ENCODE results near the gene CASP10.
A peak's percentile ranks its signal among the peaks of the same experiment; 100 is the strongest.

CASP10 gene

GRCh38 chr2:201196003-201196402, 13.1 kb downstream of the CASP10 start:
- in situ Hi-C loops (cut with HindIII; ENCODE audit: low pct_unique_long_range_greater_than_20kb, low sequenced_read_pairs) = no loop called here
- no peak for DNase-seq (ENCODE audit: low read depth in 1 of 2, low spot score in 1 of 2)
- no peak for TF ChIP-seq JUND (IDR thresholded peaks at IDR 0.05; ENCODE audit: low read depth)

GRCh38 chr2:201196803-201197202, 13.9 kb downstream of the CASP10 start:
- in situ Hi-C loops (cut with HindIII; ENCODE audit: low pct_unique_long_range_greater_than_20kb, low sequenced_read_pairs) = no loop called here
- no peak for TF ChIP-seq JUND (IDR thresholded peaks at IDR 0.05; ENCODE audit: low read depth)
- no peak for DNase-seq (ENCODE audit: low read depth in 1 of 2, low spot score in 1 of 2)

- in situ Hi-C loops (cut with HindIII; ENCODE audit: low pct_unique_long_range_greater_than_20kb, low sequenced_read_pairs) = no loop called here
- DNase-seq (ENCODE audit: low read depth in 1 of 2, low spot score in 1 of 2) = no peak
- no peak for TF ChIP-seq JUND (IDR thresholded peaks at IDR 0.05; ENCODE audit: low read depth)
Observed at GRCh38 chr2:201197781-201198180, 14.8 kb downstream of the CASP10 start.

GRCh38 chr2:201199847-201200246, 16.9 kb downstream of the CASP10 start:
- no peak for TF ChIP-seq JUND (IDR thresholded peaks at IDR 0.05; ENCODE audit: low read depth)
- no peak for DNase-seq (ENCODE audit: low read depth in 1 of 2, low spot score in 1 of 2)
- in situ Hi-C loops (cut with HindIII; ENCODE audit: low pct_unique_long_range_greater_than_20kb, low sequenced_read_pairs) = no loop called here

GRCh38 chr2:201200345-201200744, 17.4 kb downstream of the CASP10 start:
- in situ Hi-C loops (cut with HindIII; ENCODE audit: low pct_unique_long_range_greater_than_20kb, low sequenced_read_pairs) = no loop called here
- no peak for DNase-seq (ENCODE audit: low read depth in 1 of 2, low spot score in 1 of 2)
- no peak for TF ChIP-seq JUND (IDR thresholded peaks at IDR 0.05; ENCODE audit: low read depth)

GRCh38 chr2:201201371-201201770, 18.4 kb downstream of the CASP10 start:
- no peak for DNase-seq (ENCODE audit: low read depth in 1 of 2, low spot score in 1 of 2)
- in situ Hi-C loops (cut with HindIII; ENCODE audit: low pct_unique_long_range_greater_than_20kb, low sequenced_read_pairs) = no loop called here
- no peak for TF ChIP-seq JUND (IDR thresholded peaks at IDR 0.05; ENCODE audit: low read depth)

GRCh38 chr2:201203916-201204654, 21.1 kb downstream of the CASP10 start:
- in situ Hi-C loops (cut with HindIII; ENCODE audit: low pct_unique_long_range_greater_than_20kb, low sequenced_read_pairs) = no loop called here
- no peak for TF ChIP-seq JUND (IDR thresholded peaks at IDR 0.05; ENCODE audit: low read depth)
- DNase-seq (ENCODE audit: low read depth in 1 of 2, low spot score in 1 of 2) = no peak

GRCh38 chr2:201204655-201205514, 21.9 kb downstream of the CASP10 start:
- TF ChIP-seq JUND (IDR thresholded peaks at IDR 0.05; ENCODE audit: low read depth) = no peak
- in situ Hi-C loops (cut with HindIII; ENCODE audit: low pct_unique_long_range_greater_than_20kb, low sequenced_read_pairs) = no loop called here
- no peak for DNase-seq (ENCODE audit: low read depth in 1 of 2, low spot score in 1 of 2)

- in situ Hi-C loops (cut with HindIII; ENCODE audit: low pct_unique_long_range_greater_than_20kb, low sequenced_read_pairs) = no loop called here
- DNase-seq (ENCODE audit: low read depth in 1 of 2, low spot score in 1 of 2) = no peak
- no peak for TF ChIP-seq JUND (IDR thresholded peaks at IDR 0.05; ENCODE audit: low read depth)
Observed at GRCh38 chr2:201205515-201205849, 22.5 kb downstream of the CASP10 start.

GRCh38 chr2:201208563-201209252, 25.8 kb downstream of the CASP10 start:
- no peak for TF ChIP-seq JUND (IDR thresholded peaks at IDR 0.05; ENCODE audit: low read depth)
- no peak for DNase-seq (ENCODE audit: low read depth in 1 of 2, low spot score in 1 of 2)
- in situ Hi-C loops (cut with HindIII; ENCODE audit: low pct_unique_long_range_greater_than_20kb, low sequenced_read_pairs) = no loop called here

- in situ Hi-C loops (cut with HindIII; ENCODE audit: low pct_unique_long_range_greater_than_20kb, low sequenced_read_pairs) = no loop called here
- DNase-seq (ENCODE audit: low read depth in 1 of 2, low spot score in 1 of 2) = no peak
- no peak for TF ChIP-seq JUND (IDR thresholded peaks at IDR 0.05; ENCODE audit: low read depth)
Observed at GRCh38 chr2:201215963-201216362, 33.0 kb downstream of the CASP10 start.

GRCh38 chr2:201216918-201217317, 34.0 kb downstream of the CASP10 start:
- in situ Hi-C loops (cut with HindIII; ENCODE audit: low pct_unique_long_range_greater_than_20kb, low sequenced_read_pairs) = no loop called here
- no peak for DNase-seq (ENCODE audit: low read depth in 1 of 2, low spot score in 1 of 2)
- no peak for TF ChIP-seq JUND (IDR thresholded peaks at IDR 0.05; ENCODE audit: low read depth)

- in situ Hi-C loops (cut with HindIII; ENCODE audit: low pct_unique_long_range_greater_than_20kb, low sequenced_read_pairs) = no loop called here
- no peak for TF ChIP-seq JUND (IDR thresholded peaks at IDR 0.05; ENCODE audit: low read depth)
- peak in 1 of 2 experiments; percentile 13 for DNase-seq (ENCODE audit: low read depth in 1 of 2, low spot score in 1 of 2)
Observed at GRCh38 chr2:201218780-201219179, 35.8 kb downstream of the CASP10 start.
